ENCODE results near the gene MACO1. TPM values are rescaled to one million over a fixed set of nuclear protein-coding genes. Genes with fewer than 3 reads are reported as not detected.
A peak's percentile ranks its signal among the peaks of the same experiment; 100 is the strongest.

MACO1 gene
- total RNA-seq, 2 experiments from 2014 or later: 17.1 to 18.0 TPM

DNA sequence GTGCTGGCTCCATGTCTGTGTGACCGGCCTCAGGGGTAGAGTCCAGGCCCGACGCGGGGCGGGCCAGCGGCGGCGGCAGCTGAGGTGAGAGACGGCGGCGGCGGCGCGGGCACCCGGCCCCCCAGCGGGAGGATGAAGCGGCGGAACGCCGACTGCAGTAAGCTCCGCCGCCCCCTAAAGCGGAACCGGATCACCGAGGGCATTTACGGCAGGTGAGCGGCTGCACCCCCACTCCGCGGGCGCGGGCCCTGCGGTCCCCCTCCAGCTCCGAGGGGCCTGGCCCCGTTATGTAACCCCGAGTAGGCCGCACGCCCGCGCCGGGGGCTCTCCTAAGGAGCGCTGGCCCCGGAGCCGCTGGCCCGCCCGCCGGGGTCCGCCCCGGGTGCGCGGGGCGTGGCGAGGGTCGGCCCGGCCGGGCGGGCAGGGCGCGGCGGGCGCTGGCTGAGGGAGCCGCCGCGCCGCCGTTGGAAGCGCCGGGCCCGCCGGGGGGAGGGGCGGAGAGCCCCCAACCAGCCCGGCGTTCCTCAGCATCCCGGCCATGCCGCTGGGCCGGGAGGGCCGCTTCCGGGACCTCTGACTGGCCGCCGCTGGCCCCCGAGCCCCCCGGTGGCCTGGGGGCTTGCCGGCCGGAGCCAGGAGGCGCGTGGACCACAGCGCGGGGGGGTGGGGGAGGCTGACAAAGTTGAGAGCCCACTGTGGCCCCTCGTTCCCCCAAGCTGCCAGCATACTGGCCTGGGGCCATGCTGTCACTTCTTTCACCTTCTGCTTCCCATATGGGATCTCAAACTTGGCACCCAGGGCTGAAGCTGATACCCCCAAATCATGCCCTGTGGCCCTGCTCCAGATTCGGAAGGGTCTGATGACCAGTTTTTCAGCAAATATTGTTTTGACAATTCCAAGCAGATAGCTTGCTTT, 527 bp downstream of the MACO1 start:
- intact Hi-C loops (cut with micrococcal nuclease): no loop called here
- no peak for TF ChIP-seq CTCF (IDR thresholded peaks at IDR 0.05)
- H3K4me1 Mint-ChIP-seq (ENCODE audit: low read depth): peaks cover 50% of the 10 kb centered on the region
- POLR2A ChIA-PET: interaction anchor here (0.6 to 1.3 kb wide), 12 partner anchors 10 to 1415 kb away, joined by 3 to 4 read pairs (median 3); partner anchors contain the start of gene SYF2
- peaks cover 9% of the 10 kb centered on the region for H3K36me3 Mint-ChIP-seq (ENCODE audit: low read depth)
- peak overlapping the region; percentile 88 for H3K4me3 Mint-ChIP-seq
- CTCF ChIA-PET: interaction anchor here (0.7 to 1.8 kb wide), 9 partner anchors 24 to 187 kb away, joined by 3 to 5 read pairs (median 3); no protein-coding TSS in a partner anchor
- no peaks in the 10 kb centered on the region for H3K27me3 Mint-ChIP-seq
- no peaks in the 10 kb centered on the region for H3K9me3 Mint-ChIP-seq
- ATAC-seq: peak; percentile 21
- peak; percentile 81 for DNase-seq
- H3K27ac Mint-ChIP-seq: peak overlapping the region; percentile 85

GRCh38 chr1:25431955-25432719, 1.4 kb downstream of the MACO1 start:
- DNase-seq (no peak), ATAC-seq (no peak)
- intact Hi-C loops (cut with micrococcal nuclease): no loop called here
- POLR2A ChIA-PET: interaction anchor here (0.7 to 1.3 kb wide), 3 partner anchors 90 to 1414 kb away, joined by 3 to 4 read pairs (median 3); partner anchors contain the start of gene SYF2
- TF ChIP-seq CTCF (IDR thresholded peaks at IDR 0.05): peak; percentile 4
- H3K36me3 Mint-ChIP-seq (ENCODE audit: low read depth): peaks cover 9% of the 10 kb centered on the region
- H3K4me1 Mint-ChIP-seq (ENCODE audit: low read depth): peaks cover 58% of the 10 kb centered on the region
- peak overlapping the region; percentile 85 for H3K27ac Mint-ChIP-seq
- H3K27me3 Mint-ChIP-seq: no peaks in the 10 kb centered on the region
- H3K9me3 Mint-ChIP-seq: no peaks in the 10 kb centered on the region
- CTCF ChIA-PET: interaction anchor here (0.7 to 1.8 kb wide), 9 partner anchors 10 to 188 kb away, joined by 3 to 5 read pairs (median 3); no protein-coding TSS in a partner anchor
- peak overlapping the region; percentile 86 for H3K4me3 Mint-ChIP-seq

GRCh38 chr1:25432749-25433388, 2.2 kb downstream of the MACO1 start:
- Mint-ChIP-seq H3K27ac (peak overlapping the region; percentile 85), H3K9me3 (no peaks in the 10 kb centered on the region), H3K4me1 (ENCODE audit: low read depth) (peaks cover 58% of the 10 kb centered on the region), H3K36me3 (ENCODE audit: low read depth) (peaks cover 9% of the 10 kb centered on the region), H3K27me3 (no peaks in the 10 kb centered on the region), H3K4me3 (peak overlapping the region; percentile 86)
- POLR2A ChIA-PET: no interaction called here
- peak; percentile 4 for TF ChIP-seq CTCF (IDR thresholded peaks at IDR 0.05)
- CTCF ChIA-PET: interaction anchor here (1.3 to 1.8 kb wide), 4 partner anchors 9 to 132 kb away, joined by 3 to 5 read pairs (median 3); no protein-coding TSS in a partner anchor
- no peak for DNase-seq
- intact Hi-C loops (cut with micrococcal nuclease): no loop called here
- no peak for ATAC-seq

DNA sequence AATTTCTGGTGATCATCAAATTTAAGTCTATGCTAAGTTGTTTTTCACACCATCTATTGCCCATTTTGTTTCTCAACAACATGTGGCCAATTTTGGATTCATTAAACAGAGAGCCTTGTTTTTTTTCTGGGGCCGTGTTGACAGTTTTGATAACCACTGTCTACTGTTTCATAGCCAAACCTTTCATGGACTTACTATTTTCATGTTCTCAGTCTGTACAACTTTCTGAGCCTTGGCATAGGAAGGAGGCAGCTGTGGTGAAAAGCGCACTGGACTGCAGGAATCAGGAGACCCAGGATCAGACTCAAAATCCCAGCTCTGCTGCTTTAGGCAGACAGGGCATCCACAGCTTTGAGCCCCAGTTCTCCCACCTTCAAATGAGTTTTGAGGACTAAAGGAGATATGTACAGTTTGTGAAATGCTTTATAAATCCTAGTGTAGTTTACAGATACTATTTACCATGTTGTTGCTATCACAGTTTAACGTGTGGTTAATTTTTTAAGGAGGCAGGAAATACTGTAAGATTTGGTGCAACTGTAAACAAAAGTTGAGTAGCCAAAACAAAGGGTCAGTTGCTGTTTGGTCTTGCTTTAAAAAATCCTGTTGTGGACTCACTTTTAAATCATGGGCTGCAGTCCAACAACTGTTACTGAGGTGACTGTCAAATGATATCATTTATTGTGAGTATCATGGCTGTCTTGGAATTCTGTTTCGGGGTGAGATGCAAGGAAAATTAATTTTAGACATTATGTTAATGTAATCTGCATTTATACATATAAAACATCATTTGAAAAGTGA, 2.9 kb downstream of the MACO1 start:
- Mint-ChIP-seq H3K27ac (peak overlapping the region; percentile 72), H3K27me3 (no peaks in the 10 kb centered on the region), H3K36me3 (ENCODE audit: low read depth) (peaks cover 9% of the 10 kb centered on the region), H3K4me1 (ENCODE audit: low read depth) (peaks cover 58% of the 10 kb centered on the region), H3K4me3 (no peak overlapping the region), H3K9me3 (no peaks in the 10 kb centered on the region)
- ChIA-PET CTCF (interaction anchor here (0.8 to 1.5 kb wide), 2 partner anchors 54 to 70 kb away, joined by 5 to 7 read pairs; no protein-coding TSS in a partner anchor), POLR2A (no interaction called here)
- intact Hi-C loops (cut with micrococcal nuclease): no loop called here
- TF ChIP-seq CTCF (IDR thresholded peaks at IDR 0.05): no peak
- ATAC-seq (no peak), DNase-seq (no peak)

Data from activated CD8-positive, alpha-beta T cell treated with anti-CD3 and anti-CD28 coated beads for 36 hours (primary cell).